Stomach (tissue), 9 donors: ENCODE measurements around the gene ZNF646. TPM values are rescaled to one million over a fixed set of nuclear protein-coding genes. Genes with fewer than 3 reads are reported as not detected.
"Not testable (repeated sequence)": the region's sequence is repeated elsewhere in the genome, so short reads cannot be mapped to it uniquely, and the experiment has no call there.

ENCODE experiments used
- DNase-seq, 2 donors: peaks; one replicate each; pipeline versions ENCODE4 v3.0.0 to v3.0.0-alpha.2; 2013 to 2019
- H3K27ac ChIP-seq, 5 donors: fragments of 200-600 bp in 4 of 5; sonication (generic) in 4 of 5; one replicate each; pipeline ENCODE4 v1.5.1; 2013 to 2019; ENCODE audit warnings: mild to moderate bottlenecking in 1 of 5, moderate library complexity in 1 of 5
- H3K27me3 ChIP-seq, 3 donors: fragments of 200-600 bp; sonication (generic); one replicate each; pipeline ENCODE4 v1.5.1; 2017 to 2019; ENCODE audit warnings: mixed run types in 1 of 3
- H3K36me3 ChIP-seq, 4 donors: fragments of 200-600 bp; sonication (generic); 1 replicate in 3 of 4; 2 replicates in 1 of 4; pipeline ENCODE4 v1.5.1; 2016 to 2019
- H3K4me1 ChIP-seq, 4 donors: fragments of 200-600 bp; sonication (generic); one replicate each; pipeline ENCODE4 v1.5.1; 2016 to 2019
- H3K4me3 ChIP-seq, 4 donors: fragments of 200-600 bp; sonication (generic) in 3 of 4; one replicate each; pipeline ENCODE4 v1.5.1; 2016 to 2019; ENCODE audit warnings: mild to moderate bottlenecking in 1 of 4
- H3K9me3 ChIP-seq, 4 donors: fragments of 200-600 bp; sonication (generic); one replicate each; pipeline ENCODE4 v1.5.1; 2016 to 2019
- CTCF ChIP-seq, 7 experiments: fragments of 450-650 bp in 4 of 7; fragments of 200-600 bp in 3 of 7; sonication (generic) in 3 of 7; IDR thresholded peaks; one replicate each; pipeline ENCODE4 v1.5.1; 2016 to 2019; ENCODE audit warnings: antibody characterized with exemption in 7 of 7, control low read depth in 2 of 7, mild to moderate bottlenecking in 1 of 7
- EP300 ChIP-seq: sonication (generic); formaldehyde crosslinking; IDR thresholded peaks from one replicate; pipeline ENCODE4 v1.6.1; 2017; ENCODE audit warnings: antibody characterized with exemption
- POLR2A ChIP-seq, 4 donors: fragments of 450-650 bp; IDR thresholded peaks; one replicate each; pipeline ENCODE4 v1.6.1; 2016; ENCODE audit warnings: antibody characterized with exemption in 4 of 4, control low read depth in 2 of 4, mild to moderate bottlenecking in 1 of 4, moderate library complexity in 1 of 4
- POLR2AphosphoS5 ChIP-seq, 3 donors: sonication (generic); formaldehyde crosslinking; IDR thresholded peaks; one replicate each; pipeline ENCODE4 v1.6.1; 2016; ENCODE audit warnings: antibody characterized with exemption in 3 of 3
- WGBS, 5 donors: extraction: QIAGEN DNeasy Blood & Tissue Kit in 3 of 5; methylation state at CpG; one replicate each; pipeline versions ENCODE4 v1.1.5 to v1.1.7; 2013 to 2018; 5-methylcytosine and 5-hydroxymethylcytosine counted together
- intact Hi-C: fragments of 100-400 bp; cut with DNase I; formaldehyde crosslinking; loops from one replicate; pipeline ENCODE4 v1.15.1; 2023; ENCODE audit warnings: low total_unique reads
- polyA plus RNA-seq, 3 donors: library from polyadenylated mRNA; stranded (reverse); fragments of 200-250 nt; gene quantifications; one replicate each; pipeline ENCODE4 v1.2.3, GENCODE V29; 2013
- total RNA-seq, 5 donors: library from RNA; depleted of rRNA; stranded (reverse); fragments of >200 nt; gene quantifications; one replicate each; pipeline versions ENCODE4 v1.1.0 to v1.2.3, GENCODE V29; 2014 to 2016
- donor health status: healthy with polysubstance abuse.
- donor health status: Bipolar disorder and iron deficiency.
- donor health status: healthy.

Gene ZNF646
- total and polyA plus RNA-seq, 8 donors = 2.1 to 13.4 (median 7.7) TPM

- Histone ChIP-seq H3K4me1 (peaks cover 13 to 31% (median 27%) of the 10 kb centered on the region in 4 donors), H3K9me3 (no peaks in the 10 kb centered on the region), H3K27me3 (no peaks in the 10 kb centered on the region), H3K36me3 (peaks cover 6 to 21% (median 18%) of the 10 kb centered on the region in 4 donors), H3K4me3 (peak within 1 kb of the TSS; percentile 72 to 95 (median 78)), H3K27ac (peak within 1 kb of the TSS; percentile 87 to 92 (median 88))
- no peak for TF ChIP-seq EP300
- peak; percentile 75 to 91 (median 82) for TF ChIP-seq POLR2AphosphoS5 (IDR thresholded peaks at IDR 0.05)
- TF ChIP-seq POLR2A (IDR thresholded peaks at IDR 0.05) = no peak
- peak in 2 of 7 experiments; percentile 7 to 17 for TF ChIP-seq CTCF (IDR thresholded peaks at IDR 0.05)
- intact Hi-C loops = no loop called here
- WGBS, 5 donors = 0 to 1% (median 1%) methylated on average over 41 to 69 of the region's 69 CpGs
- DNase-seq = peak; percentile 96 to 98
Observed at GRCh38 chr16:31094424-31095120, 20.4 kb downstream of the ZNF646 start, which contains the start of gene VKORC1. Gene VKORC1, minus strand, starts transcription at chr16:31094797. Its CDS starts 68 bp downstream, at chr16:31094729.

GRCh38 chr16:31099860-31100638 lies 25.8 kb downstream of the ZNF646 start:
- Histone ChIP-seq H3K27me3 (no peaks in the 10 kb centered on the region), H3K4me1 (peaks cover 0 to 12% (median 6%) of the 10 kb centered on the region in 4 donors), H3K9me3 (no peaks in the 10 kb centered on the region), H3K27ac (no peak overlapping the region), H3K36me3 (no peaks in the 10 kb centered on the region), H3K4me3 (no peak overlapping the region)
- intact Hi-C loops = no loop called here
- 55 to 68% (median 61%) methylated on average over 4 of the region's 4 CpGs for WGBS, 5 donors
- no peak for DNase-seq
- TF ChIP-seq POLR2A (IDR thresholded peaks at IDR 0.05) (no peak), POLR2AphosphoS5 (IDR thresholded peaks at IDR 0.05) (no peak), EP300 (no peak)

GRCh38 chr16:31100876-31101641 lies 26.8 kb downstream of the ZNF646 start:
- H3K4me1 ChIP-seq, H3K9me3 ChIP-seq, H3K4me3 ChIP-seq, intact Hi-C loops, H3K36me3 ChIP-seq, DNase-seq, H3K27ac ChIP-seq, H3K27me3 ChIP-seq: not testable (repeated sequence)
- 71 to 78% (median 78%) methylated on average over 13 of the region's 13 CpGs for WGBS, 5 donors

- Histone ChIP-seq H3K4me3 (peak overlapping the region in 3 of 4 donors; percentile 21 to 27 (median 26)), H3K4me1 (peaks cover 17 to 35% (median 29%) of the 10 kb centered on the region in 4 donors), H3K36me3 (peaks cover 15 to 16% (median 16%) of the 10 kb centered on the region in 4 donors), H3K9me3 (no peaks in the 10 kb centered on the region), H3K27me3 (no peaks in the 10 kb centered on the region), H3K27ac (peak overlapping the region; percentile 44 to 83 (median 65))
- DNase-seq = peak; percentile 88 to 89
- TF ChIP-seq POLR2AphosphoS5 (IDR thresholded peaks at IDR 0.05) = peak in 2 of 3 donors; percentile 7 to 58
- TF ChIP-seq POLR2A (IDR thresholded peaks at IDR 0.05) = no peak
- TF ChIP-seq CTCF (IDR thresholded peaks at IDR 0.05) = peak in 5 of 7 experiments; percentile 77 to 91 (median 83)
- TF ChIP-seq EP300 = no peak
- intact Hi-C loops = no loop called here
- WGBS, 5 donors = 7 to 13% (median 11%) methylated on average over 28 to 33 of the region's 33 CpGs
Observed at GRCh38 chr16:31105677-31106213, 31.5 kb downstream of the ZNF646 start.
